Activated CD8-positive, alpha-beta memory T cell treated with anti-CD3 and anti-CD28 coated beads, Interleukin-2, amount 50 U/mL, for 24 hours (primary cell): ENCODE data around the gene LAMA2.

Experiments used
- DNase-seq: peaks from one replicate; pipeline ENCODE4 v3.0.0-alpha.2; 2020; ENCODE audit errors: extremely low read depth

The LAMA2 gene

GRCh38 chr6:128882991-128883611 lies at the start of gene LAMA2:
Gene LAMA2 (plus strand): TSS chr6:128883138. CDS start chr6:128883246, 108 bp downstream.
- no peak for DNase-seq

GRCh38 chr6:128836761-128837160 lies 46.2 kb upstream of the LAMA2 start:
- DNase-seq = no peak

GRCh38 chr6:128841518-128841917 lies 41.4 kb upstream of the LAMA2 start:
- no peak for DNase-seq

GRCh38 chr6:128844598-128844997 lies 38.3 kb upstream of the LAMA2 start:
- DNase-seq = no peak

- no peak for DNase-seq
Observed at GRCh38 chr6:128847431-128848210, 35.3 kb upstream of the LAMA2 start.

GRCh38 chr6:128848212-128848935 lies 34.6 kb upstream of the LAMA2 start:
- DNase-seq = no peak

GRCh38 chr6:128855581-128856085 lies 27.3 kb upstream of the LAMA2 start:
- no peak for DNase-seq

GRCh38 chr6:128857806-128858205 lies 25.1 kb upstream of the LAMA2 start:
- DNase-seq = no peak

GRCh38 chr6:128860782-128861181 lies 22.2 kb upstream of the LAMA2 start:
- DNase-seq = no peak

GRCh38 chr6:128863983-128864382 lies 19.0 kb upstream of the LAMA2 start:
- no peak for DNase-seq

- no peak for DNase-seq
Observed at GRCh38 chr6:128870746-128871145, 12.2 kb upstream of the LAMA2 start.

GRCh38 chr6:128874863-128875262 lies 8.1 kb upstream of the LAMA2 start:
- DNase-seq = no peak

GRCh38 chr6:128882560-128882959 lies 378 bp upstream of the LAMA2 start:
- DNase-seq = no peak

- no peak for DNase-seq
Observed at GRCh38 chr6:128883906-128884305, 968 bp downstream of the LAMA2 start.

GRCh38 chr6:128885381-128885780 lies 2.4 kb downstream of the LAMA2 start:
- DNase-seq = no peak

GRCh38 chr6:128886706-128887105 lies 3.8 kb downstream of the LAMA2 start:
- no peak for DNase-seq

- DNase-seq = no peak
Observed at GRCh38 chr6:128888444-128889175, 5.7 kb downstream of the LAMA2 start.

- no peak for DNase-seq
Observed at GRCh38 chr6:128889870-128890269, 6.9 kb downstream of the LAMA2 start.

GRCh38 chr6:128892079-128892478 lies 9.1 kb downstream of the LAMA2 start:
- DNase-seq = no peak

GRCh38 chr6:128899341-128900050 lies 16.6 kb downstream of the LAMA2 start:
- DNase-seq = no peak

GRCh38 chr6:128903715-128904114 lies 20.8 kb downstream of the LAMA2 start:
- no peak for DNase-seq
